H1 (cell line): ENCODE data around the gene RSPH6A. TPM values are rescaled to one million over a fixed set of nuclear protein-coding genes. Genes with fewer than 3 reads are reported as not detected.
A peak's percentile ranks its signal among the peaks of the same experiment; 100 is the strongest.

Experiments
- CTCF ChIA-PET: fragments of 300-600 bp; sonication (Branson Sonifier 250); formaldehyde crosslinking; loops from one replicate; lab custom pipeline; 2021; ENCODE audit not compliant: partially characterized antibody; lab: Charles Lee
- POLR2A ChIA-PET: fragments of 300-600 bp; sonication (Branson Sonifier 250); formaldehyde crosslinking; loops from one replicate; lab custom pipeline; 2021; ENCODE audit warnings: inconsistent platforms; ENCODE audit not compliant: partially characterized antibody; lab: Charles Lee
- DNase-seq, 2 experiments: peaks; one replicate each; pipeline versions ENCODE4 v3.0.0 to v3.0.0-alpha.2; 2010 to 2022; ENCODE audit warnings: low spot score in 2 of 2, low read depth in 1 of 2, mixed read lengths in 1 of 2
- FAIRE-seq: peaks from 2 replicates; lab custom pipeline; 2011; peaks lifted over from hg19 to GRCh38; lab: Jason Lieb, UNC
- H2AFZ ChIP-seq: 2 replicates; pipeline ENCODE4 v1.8.1; 2012; ENCODE audit warnings: low read length, inconsistent platforms
- H2AK5ac ChIP-seq: 2 replicates; pipeline ENCODE4 v1.6.1; 2013; ENCODE audit warnings: low read depth, low read length
- H2BK120ac ChIP-seq: replicated peaks from 2 replicates; pipeline ENCODE3; 2013; ENCODE audit warnings: low read depth, low read length, inconsistent platforms
- H2BK12ac ChIP-seq: 2 replicates; pipeline ENCODE4 v1.6.1; 2013; ENCODE audit warnings: low read depth, low read length
- H2BK15ac ChIP-seq: 2 replicates; pipeline ENCODE4 v1.6.1; 2013; ENCODE audit warnings: low read length
- H2BK20ac ChIP-seq: 2 replicates; pipeline ENCODE4 v1.6.1; 2013; ENCODE audit warnings: low read length
- H2BK5ac ChIP-seq: 2 replicates; pipeline ENCODE4 v1.6.1; 2013; ENCODE audit warnings: low read depth, low read length
- H3K14ac ChIP-seq: 2 replicates; pipeline ENCODE4 v1.6.1; 2013; ENCODE audit warnings: inconsistent platforms; ENCODE audit not compliant: insufficient read length
- H3K18ac ChIP-seq: 2 replicates; pipeline ENCODE4 v1.6.1; 2013; ENCODE audit warnings: low read length; ENCODE audit errors: extremely low read depth
- H3K23ac ChIP-seq: 2 replicates; pipeline ENCODE4 v1.6.1; 2013; ENCODE audit warnings: inconsistent platforms; ENCODE audit not compliant: insufficient read length
- H3K23me2 ChIP-seq: 2 replicates; pipeline ENCODE4 v1.6.1; 2013; ENCODE audit warnings: low read depth, low read length
- H3K27ac ChIP-seq: 2 replicates; pipeline ENCODE4 v1.6.1; 2011; ENCODE audit warnings: low read depth, low read length, inconsistent platforms
- H3K27me3 ChIP-seq, 4 experiments: replicated peaks in 1 of 4; 1 replicate in 1 of 4; 2 replicates in 3 of 4; pipeline versions ENCODE4 v1.6.1 to v1.8.1; 2011 to 2013; ENCODE audit warnings: low read length in 3 of 4, mild to moderate bottlenecking in 3 of 4, inconsistent platforms in 2 of 4, mixed read lengths in 2 of 4, moderate library complexity in 1 of 4; ENCODE audit not compliant: control insufficient read depth in 3 of 4, insufficient read depth in 3 of 4; ENCODE audit errors: extremely low read depth in 1 of 4
- H3K36me3 ChIP-seq, 4 experiments: 2 replicates each; pipeline versions ENCODE4 v1.6.1 to v1.8.1; 2011 to 2013; ENCODE audit warnings: mild to moderate bottlenecking in 4 of 4, low read length in 3 of 4, moderate library complexity in 2 of 4, control low read depth in 1 of 4, inconsistent platforms in 1 of 4; ENCODE audit not compliant: insufficient read depth in 4 of 4, control insufficient read depth in 2 of 4
- H3K4ac ChIP-seq: replicated peaks from 2 replicates; pipeline ENCODE3; 2013; ENCODE audit warnings: low read length, low read depth, mixed read lengths, inconsistent platforms; ENCODE audit not compliant: insufficient read length
- H3K4me1 ChIP-seq, 4 experiments: replicated peaks in 1 of 4; 1 replicate in 1 of 4; 2 replicates in 3 of 4; pipeline versions ENCODE4 v1.6.1 to v1.8.1; 2011 to 2013; ENCODE audit warnings: low read length in 3 of 4, inconsistent platforms in 2 of 4, mixed read lengths in 1 of 4; ENCODE audit not compliant: insufficient read depth in 4 of 4, control insufficient read depth in 3 of 4
- H3K4me2 ChIP-seq, 2 experiments: 2 replicates each; pipeline versions ENCODE4 v1.6.1 to v1.8.1; 2011 to 2013; ENCODE audit warnings: low read depth in 2 of 2, low read length in 2 of 2, control low read depth in 1 of 2, inconsistent platforms in 1 of 2, mild to moderate bottlenecking in 1 of 2; ENCODE audit not compliant: insufficient read depth in 1 of 2
- H3K4me3 ChIP-seq, 4 experiments: fragments of 200-600, 300-600 bp in 1 of 4; sonication (generic), shearing (Covaris generic), sonication (Bioruptor Twin) in 1 of 4; 2 replicates each; pipeline versions ENCODE4 v1.5.1 to v1.8.1; 2011 to 2016; ENCODE audit warnings: low read length in 4 of 4, low read depth in 3 of 4, control low read depth in 2 of 4, inconsistent platforms in 2 of 4, mild to moderate bottlenecking in 2 of 4, mixed read lengths in 1 of 4, moderate library complexity in 1 of 4; ENCODE audit not compliant: insufficient read depth in 2 of 4; ENCODE audit errors: extremely low read depth in 1 of 4
- H3K56ac ChIP-seq: replicated peaks from 2 replicates; pipeline ENCODE3; 2013; ENCODE audit warnings: low read depth, mild to moderate bottlenecking, mixed read lengths, low read length, inconsistent platforms; ENCODE audit not compliant: insufficient read length
- H3K79me1 ChIP-seq: 2 replicates; pipeline ENCODE4 v1.6.1; 2013; ENCODE audit warnings: low read depth, low read length, control low read depth
- H3K79me2 ChIP-seq, 2 experiments: 2 replicates each; pipeline versions ENCODE4 v1.6.1 to v1.8.1; 2012 to 2013; ENCODE audit warnings: low read length in 2 of 2, mild to moderate bottlenecking in 2 of 2, inconsistent platforms in 1 of 2; ENCODE audit not compliant: insufficient read depth in 2 of 2, control insufficient read depth in 1 of 2
- H3K9ac ChIP-seq, 4 experiments: replicated peaks in 1 of 4; 1 replicate in 1 of 4; 2 replicates in 3 of 4; pipeline versions ENCODE4 v1.6.1 to v1.8.1; 2011 to 2013; ENCODE audit warnings: low read depth in 3 of 4, low read length in 3 of 4, control low read depth in 2 of 4, mild to moderate bottlenecking in 2 of 4, moderate library complexity in 2 of 4, inconsistent platforms in 1 of 4; ENCODE audit errors: extremely low read depth in 1 of 4
- H3K9me3 ChIP-seq, 2 experiments: 2 replicates each; pipeline versions ENCODE4 v1.6.1 to v1.8.1; 2012 to 2013; ENCODE audit warnings: mild to moderate bottlenecking in 2 of 2, moderate library complexity in 2 of 2, control low read depth in 1 of 2, inconsistent platforms in 1 of 2, low read depth in 1 of 2, low read length in 1 of 2, mixed read lengths in 1 of 2; ENCODE audit not compliant: insufficient read depth in 2 of 2
- H4K20me1 ChIP-seq, 2 experiments: replicated peaks in 1 of 2; 2 replicates each; pipeline versions ENCODE3 to v1.8.1; 2011 to 2013; ENCODE audit warnings: inconsistent platforms in 2 of 2, low read length in 2 of 2, mild to moderate bottlenecking in 1 of 2; ENCODE audit not compliant: insufficient read depth in 2 of 2, control insufficient read depth in 1 of 2
- H4K5ac ChIP-seq: 2 replicates; pipeline ENCODE4 v1.6.1; 2013; ENCODE audit warnings: low read length, low read depth, mixed read lengths, inconsistent platforms; ENCODE audit not compliant: insufficient read length
- H4K8ac ChIP-seq: 2 replicates; pipeline ENCODE4 v1.8.0; 2013; ENCODE audit warnings: mild to moderate bottlenecking, moderate library complexity, low read length, inconsistent platforms; ENCODE audit not compliant: insufficient read depth; ENCODE audit errors: extremely low read depth
- H4K91ac ChIP-seq: replicated peaks from 2 replicates; pipeline ENCODE3; 2013; ENCODE audit warnings: low read length, mixed read lengths, inconsistent platforms; ENCODE audit not compliant: insufficient read length
- HDAC2 ChIP-seq, 2 experiments: fragments of 300-600 bp in 1 of 2; sonication (generic) in 1 of 2; IDR thresholded peaks; 2 replicates each; pipeline ENCODE4 v1.6.1; 2011 to 2012; ENCODE audit warnings: low read depth in 2 of 2, low read length in 2 of 2, mild to moderate bottlenecking in 2 of 2, moderate library complexity in 2 of 2, borderline replicate concordance in 1 of 2, inconsistent platforms in 1 of 2
- KDM1A ChIP-seq: fragments of 200-600, 300-600 bp; sonication (generic); IDR thresholded peaks from 2 replicates; pipeline ENCODE4 v1.7.1; 2016; ENCODE audit warnings: mild to moderate bottlenecking, low read length, borderline replicate concordance
- TCF12 ChIP-seq: IDR thresholded peaks from 2 replicates; pipeline ENCODE4 v1.6.1; 2011; ENCODE audit warnings: low read depth, mild to moderate bottlenecking, low read length
- polyA plus RNA-seq, 7 experiments: library from polyadenylated mRNA; depleted of rRNA in 3 of 7; stranded (reverse) in 5 of 7; unstranded in 2 of 7; fragments of >200 nt in 5 of 7; fragments of 200-250 nt in 2 of 7; gene quantifications; 1 replicate in 5 of 7; 2 replicates in 1 of 7; 4 replicates in 1 of 7; pipeline versions ENCODE4 v1.2.1 to v1.2.3, GENCODE V29; 2011 to 2013; ENCODE audit warnings: missing spikeins in 2 of 7, mixed read lengths in 2 of 7
- total RNA-seq: library from RNA; stranded (reverse); fragmentation: NEBNext Ultra II Directional; extraction: Animal tissue kit (Norgen Biotek cat#: 25700); gene quantifications from 2 replicates; pipeline ENCODE4 v1.2.1, GENCODE V29; 2021

The RSPH6A gene
- total and polyA plus RNA-seq, 2 of the 8 experiments (the other 6 are each of a cell fraction or from before 2014, with no cell fraction given) = 0.05 to 0.19 TPM

- Histone ChIP-seq H3K4me1 (peaks cover 0 to 4% (median 0%) of the 10 kb centered on the region in 4 experiments; a peak in 3 of 7 replicates), H4K91ac (no peak overlapping the region), H3K9me3 (no peaks in the 10 kb centered on the region; a peak in 1 of 4 replicates), H3K23me2 (no peaks in the 10 kb centered on the region; the same call in 1 of the 2 replicates), H3K56ac (no peak overlapping the region), H2BK120ac (no peak overlapping the region), H3K4ac (no peak overlapping the region), H3K27me3 (peaks cover 0 to 2% (median 0%) of the 10 kb centered on the region in 4 experiments; a peak in 3 of 7 replicates), H3K23ac (no peak overlapping the region), H2AK5ac (no peak overlapping the region), H3K27ac (no peak overlapping the region), H2BK15ac (no peak overlapping the region), H3K4me3 (no peak overlapping the region), H4K8ac (no peak overlapping the region), H3K79me1 (no peaks in the 10 kb centered on the region), H4K5ac (no peak overlapping the region), H3K14ac (no peak overlapping the region), H3K18ac (no peak overlapping the region), H2BK5ac (no peak overlapping the region), H3K79me2 (no peaks in the 10 kb centered on the region), H2BK12ac (no peak overlapping the region), H3K9ac (no peak overlapping the region), H4K20me1 (no peaks in the 10 kb centered on the region), H2BK20ac (no peak overlapping the region), H2AFZ (no peak overlapping the region), H3K36me3 (no peaks in the 10 kb centered on the region), H3K4me2 (no peak overlapping the region)
- TF ChIP-seq TCF12 (no peak), KDM1A (peak; percentile 91; the same call in 1 of the 2 replicates), HDAC2 (IDR thresholded peaks at IDR 0.05; ENCODE audit: borderline replicate concordance in 1 of 2, low read depth in 2 of 2, low read length in 2 of 2) (peak in 1 of 2 experiments; percentile 65; a peak in 1 of 4 replicates)
- DNase-seq (no peak), FAIRE-seq (no peak)
- POLR2A ChIA-PET = interaction anchor here (1.1 to 9.8 kb wide), 2 partner anchors 8 to 18 kb away, joined by 3 to 106 read pairs; partner anchors contain the start of gene RSPH6A
- CTCF ChIA-PET = interaction anchor here (1.3 to 9.4 kb wide), 3 partner anchors 9 to 31 kb away, joined by 4 to 107 read pairs (median 7); partner anchors contain the start of gene RSPH6A
Measured at GRCh38 chr19:45805719-45806118, 9.4 kb downstream of the RSPH6A start.
